ENCODE data around the gene C3orf22.

DNA sequence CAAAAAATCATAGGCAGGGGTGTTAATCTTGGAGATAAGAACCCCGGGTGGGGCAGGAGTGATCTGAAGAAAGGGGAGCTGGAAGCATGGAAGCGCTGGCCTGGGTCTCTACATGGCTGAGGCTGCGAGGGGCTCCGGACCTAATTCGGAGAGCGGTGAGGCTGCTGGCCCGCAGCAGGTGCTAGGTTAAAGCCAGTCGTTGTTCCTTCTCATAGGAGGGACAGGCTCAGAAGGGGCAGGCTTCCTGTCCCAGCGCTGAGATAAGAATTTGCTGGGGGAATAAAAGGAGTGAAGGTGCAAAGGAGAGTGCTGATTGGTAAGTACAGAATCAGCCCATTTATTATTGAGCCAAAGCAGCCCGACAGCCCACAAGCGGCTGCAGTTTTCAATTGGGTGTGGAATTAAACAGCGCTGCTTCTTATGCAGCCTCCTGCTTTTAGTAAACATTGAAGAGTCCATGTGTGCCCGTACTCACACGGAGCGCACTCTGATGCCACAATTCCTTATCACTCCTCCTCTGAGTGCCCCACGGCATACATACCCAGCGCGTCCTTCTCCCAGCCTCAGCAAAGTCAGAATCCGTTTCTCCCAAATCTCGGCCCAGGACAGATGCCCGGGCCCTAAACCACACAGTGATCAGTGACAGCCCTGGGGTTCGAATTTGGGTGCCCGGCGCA, 17.6 kb downstream of the C3orf22 start:
- TF ChIP-seq POLR2AphosphoS5 (IDR thresholded peaks at IDR 0.05) (no peak), EP300 (IDR thresholded peaks at IDR 0.05) (no peak), POLR2A (IDR thresholded peaks at IDR 0.05) (no peak)
- TF ChIP-seq, protein P1, sequence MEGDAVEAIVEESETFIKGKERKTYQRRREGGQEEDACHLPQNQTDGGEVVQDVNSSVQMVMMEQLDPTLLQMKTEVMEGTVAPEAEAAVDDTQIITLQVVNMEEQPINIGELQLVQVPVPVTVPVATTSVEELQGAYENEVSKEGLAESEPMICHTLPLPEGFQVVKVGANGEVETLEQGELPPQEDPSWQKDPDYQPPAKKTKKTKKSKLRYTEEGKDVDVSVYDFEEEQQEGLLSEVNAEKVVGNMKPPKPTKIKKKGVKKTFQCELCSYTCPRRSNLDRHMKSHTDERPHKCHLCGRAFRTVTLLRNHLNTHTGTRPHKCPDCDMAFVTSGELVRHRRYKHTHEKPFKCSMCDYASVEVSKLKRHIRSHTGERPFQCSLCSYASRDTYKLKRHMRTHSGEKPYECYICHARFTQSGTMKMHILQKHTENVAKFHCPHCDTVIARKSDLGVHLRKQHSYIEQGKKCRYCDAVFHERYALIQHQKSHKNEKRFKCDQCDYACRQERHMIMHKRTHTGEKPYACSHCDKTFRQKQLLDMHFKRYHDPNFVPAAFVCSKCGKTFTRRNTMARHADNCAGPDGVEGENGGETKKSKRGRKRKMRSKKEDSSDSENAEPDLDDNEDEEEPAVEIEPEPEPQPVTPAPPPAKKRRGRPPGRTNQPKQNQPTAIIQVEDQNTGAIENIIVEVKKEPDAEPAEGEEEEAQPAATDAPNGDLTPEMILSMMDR (IDR thresholded peaks at IDR 0.05), result no peak

All from gastroesophageal sphincter (tissue), 3 donors.